GM18505 (cell line): ENCODE results near the gene EXOC3L2.
"Not testable (repeated sequence)": the region's sequence is repeated elsewhere in the genome, so short reads cannot be mapped to it uniquely, and the experiment has no call there.

Experiments
- ATAC-seq: cut with Tn5 transposase; IDR thresholded peaks from one replicate; pipeline ENCODE4 v1.9.1; 2021; ENCODE audit not compliant: unreplicated experiment
- POLR2A ChIP-seq: IDR thresholded peaks from 4 replicates; pipeline ENCODE4 v1.6.1; 2011; ENCODE audit warnings: borderline replicate concordance; ENCODE audit not compliant: insufficient read depth, insufficient read length; ENCODE audit errors: extremely low read depth

Gene EXOC3L2

DNA sequence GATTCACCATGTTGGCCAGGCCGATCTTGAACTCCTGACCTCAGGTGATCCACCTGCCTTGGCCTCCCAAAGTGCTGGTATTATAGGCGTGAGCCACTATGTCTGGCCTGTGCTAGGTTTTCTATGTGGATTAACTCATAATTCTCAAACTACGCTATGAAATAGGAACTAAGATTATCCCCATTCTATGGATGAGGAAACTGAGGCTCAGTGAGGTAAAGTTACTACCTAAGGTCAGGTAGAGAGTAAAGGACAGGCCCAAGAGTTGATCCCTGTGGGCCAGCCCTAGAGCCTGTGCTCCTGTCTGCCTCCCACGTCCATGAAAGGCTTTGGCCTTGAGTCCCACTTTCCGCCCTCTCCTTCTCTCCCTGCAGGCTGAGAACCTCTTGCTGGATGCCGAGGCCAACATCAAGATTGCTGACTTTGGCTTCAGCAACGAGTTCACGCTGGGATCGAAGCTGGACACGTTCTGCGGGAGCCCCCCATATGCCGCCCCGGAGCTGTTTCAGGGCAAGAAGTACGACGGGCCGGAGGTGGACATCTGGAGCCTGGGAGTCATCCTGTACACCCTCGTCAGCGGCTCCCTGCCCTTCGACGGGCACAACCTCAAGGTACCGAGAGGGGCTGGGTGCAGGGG lies 26.0 kb upstream of the EXOC3L2 start:
- ATAC-seq, result no peak
- no peak for TF ChIP-seq POLR2A

DNA sequence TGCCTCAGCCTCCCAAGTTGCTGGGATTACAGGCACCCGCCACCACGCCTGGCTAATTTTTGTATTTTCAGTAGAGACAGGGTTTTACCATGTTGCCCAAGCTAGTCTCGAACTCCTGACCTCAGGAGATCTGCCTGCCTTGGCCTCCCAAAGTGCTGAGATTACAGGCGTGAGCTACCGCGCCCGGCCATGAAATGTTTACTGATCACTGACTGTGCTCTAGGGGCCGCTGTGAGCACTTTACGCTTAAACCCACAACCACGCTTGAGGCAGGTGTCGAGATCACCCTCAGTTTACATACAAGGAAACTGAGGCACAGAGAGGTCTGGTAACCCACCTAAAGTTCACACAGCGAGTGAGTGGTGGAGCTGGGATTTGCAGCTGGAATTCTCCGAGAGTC lies 24.7 kb upstream of the EXOC3L2 start:
- ATAC-seq, result not testable (repeated sequence)

DNA sequence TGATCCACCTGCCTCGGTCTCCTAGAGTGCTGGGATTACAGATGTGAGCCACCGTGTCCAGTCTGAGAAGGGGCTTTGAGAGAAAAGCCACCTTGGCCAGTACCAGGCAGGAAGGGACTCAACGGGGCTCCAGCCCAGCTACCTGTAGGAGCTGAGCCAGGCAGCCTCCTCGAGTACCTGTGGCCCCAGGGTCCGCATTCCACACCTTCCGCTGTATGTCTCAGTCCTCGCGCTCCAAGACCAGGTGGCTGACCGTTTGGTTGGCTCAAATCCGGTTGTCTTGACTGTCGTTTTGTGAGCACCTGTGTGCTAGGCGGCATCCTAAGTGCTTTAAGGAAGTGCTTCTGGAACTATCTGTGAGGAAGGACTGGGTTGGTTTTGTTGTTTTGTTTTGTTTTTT lies 22.1 kb upstream of the EXOC3L2 start:
- no peak for TF ChIP-seq POLR2A
- ATAC-seq, result no peak

DNA sequence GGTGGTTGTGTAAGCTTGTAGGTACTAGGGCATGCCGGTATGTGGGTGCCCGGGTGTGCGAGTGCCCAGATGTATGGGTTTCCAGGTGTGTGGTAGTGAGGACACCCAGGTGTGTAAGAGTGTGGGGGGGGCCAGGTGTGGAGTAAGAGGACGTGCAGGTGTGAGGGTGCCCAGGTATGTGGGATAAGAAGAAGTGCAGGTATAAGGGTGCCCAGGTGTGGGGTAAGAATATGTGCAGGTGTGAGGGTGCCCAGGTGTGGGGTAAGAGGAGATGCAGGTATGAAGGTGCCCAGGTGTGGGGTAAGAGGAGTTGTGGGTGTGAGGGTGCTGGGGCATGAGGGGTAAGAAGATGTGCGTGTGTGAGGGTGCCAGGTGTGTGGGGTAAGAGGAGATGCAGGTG lies 20.2 kb upstream of the EXOC3L2 start:
- no peak for TF ChIP-seq POLR2A
- ATAC-seq, result no peak

DNA sequence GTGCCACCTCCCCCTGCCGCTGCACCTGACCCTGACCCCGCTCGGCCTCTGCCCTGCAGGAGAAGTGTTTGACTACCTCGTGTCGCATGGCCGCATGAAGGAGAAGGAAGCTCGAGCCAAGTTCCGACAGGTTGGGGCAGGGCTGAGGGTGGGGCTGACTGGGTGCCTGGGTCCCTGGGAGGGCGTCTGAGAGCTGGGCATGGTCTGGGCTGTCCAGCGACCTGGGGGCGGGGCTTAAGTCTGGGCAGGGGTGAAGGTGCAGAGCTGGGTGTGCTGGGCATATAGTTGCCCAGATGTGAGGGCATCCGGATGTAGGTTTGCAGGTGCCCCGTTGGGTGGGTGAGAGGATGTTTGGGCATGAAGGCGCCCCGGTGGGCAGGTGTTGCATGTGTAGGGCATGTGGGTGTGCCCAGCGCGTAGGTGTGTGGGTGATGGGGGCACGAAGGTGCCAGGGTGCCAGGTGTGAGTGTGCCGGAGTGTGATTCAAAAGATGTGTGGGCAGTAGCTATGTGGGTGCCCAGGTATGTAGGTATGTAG lies 19.6 kb upstream of the EXOC3L2 start:
- no peak for ATAC-seq
- no peak for TF ChIP-seq POLR2A

DNA sequence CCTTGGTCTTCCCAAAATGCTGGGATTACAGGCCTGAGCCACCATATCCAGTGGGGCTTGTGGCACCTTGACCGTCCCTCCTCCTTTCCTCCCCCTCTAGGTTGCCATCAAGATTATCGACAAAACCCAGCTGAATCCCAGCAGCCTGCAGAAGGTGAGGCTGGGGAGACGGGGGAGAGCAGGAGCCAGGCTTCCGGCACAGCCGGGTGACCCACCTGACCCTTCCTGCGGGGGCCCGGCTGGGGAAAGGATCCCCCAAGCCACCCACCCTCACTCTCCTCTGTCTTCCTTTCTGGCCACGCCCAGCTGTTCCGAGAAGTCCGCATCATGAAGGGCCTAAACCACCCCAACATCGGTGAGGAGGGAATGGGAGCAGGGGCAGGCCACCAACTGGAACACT lies 17.8 kb upstream of the EXOC3L2 start:
- ATAC-seq, result no peak
- TF ChIP-seq POLR2A, result no peak

DNA sequence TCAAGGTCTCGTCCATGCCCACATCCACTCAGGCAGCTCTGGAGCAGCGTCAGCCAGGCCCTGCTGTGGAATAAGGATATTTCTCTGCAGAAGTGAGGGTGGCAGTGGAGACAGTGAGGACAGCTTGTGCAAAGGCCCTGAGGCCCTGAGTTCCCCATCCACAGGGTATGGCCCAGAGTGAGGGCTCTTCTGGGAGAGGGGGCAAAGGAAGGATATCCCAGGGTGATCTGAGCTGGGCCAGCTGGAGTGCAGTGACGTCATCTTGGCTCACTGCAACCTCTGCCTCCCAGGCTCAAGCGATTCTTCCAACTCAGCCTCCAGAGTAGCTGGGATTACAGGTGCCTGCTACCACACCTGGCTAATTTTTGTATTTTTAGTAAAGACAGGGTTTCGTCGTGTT lies 17.4 kb upstream of the EXOC3L2 start:
- TF ChIP-seq POLR2A, result no peak
- ATAC-seq, result no peak

DNA sequence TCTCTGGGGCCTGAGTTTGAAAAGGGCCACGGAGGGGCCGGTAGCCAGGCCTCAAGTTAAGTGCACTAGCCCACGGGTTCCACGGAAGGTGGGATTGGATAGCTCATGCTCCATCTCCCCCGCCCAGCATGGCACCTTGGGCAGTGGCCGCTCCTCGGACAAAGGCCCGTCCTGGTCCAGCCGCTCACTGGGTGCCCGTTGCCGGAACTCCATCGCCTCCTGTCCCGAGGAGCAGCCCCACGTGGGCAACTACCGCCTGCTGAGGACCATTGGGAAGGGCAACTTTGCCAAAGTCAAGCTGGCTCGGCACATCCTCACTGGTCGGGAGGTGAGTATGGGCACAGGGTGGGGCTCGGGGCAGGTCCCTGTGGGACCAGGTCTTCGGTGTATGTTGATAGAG lies 13.7 kb upstream of the EXOC3L2 start:
- no peak for TF ChIP-seq POLR2A
- no peak for ATAC-seq

DNA sequence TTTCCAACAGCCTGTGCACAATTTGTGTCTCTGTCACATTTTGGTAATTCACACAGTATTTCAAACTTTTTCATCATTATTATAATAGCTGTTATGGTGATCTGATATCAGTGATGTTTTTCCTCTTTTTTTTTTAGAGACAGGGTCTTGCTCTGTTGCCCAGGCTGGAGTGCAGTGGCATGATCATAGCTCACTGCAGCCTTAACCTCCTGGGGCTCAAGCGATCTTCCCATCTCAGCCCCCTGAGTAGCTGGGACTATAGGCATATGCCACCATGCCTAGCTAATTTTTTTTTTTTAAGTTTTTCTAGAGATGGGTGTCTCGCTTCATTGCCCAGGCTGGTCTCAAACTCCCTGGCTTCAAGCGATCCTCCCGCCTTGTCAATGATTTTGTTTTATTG lies 11.6 kb upstream of the EXOC3L2 start:
- TF ChIP-seq POLR2A, result no peak
- no peak for ATAC-seq

DNA sequence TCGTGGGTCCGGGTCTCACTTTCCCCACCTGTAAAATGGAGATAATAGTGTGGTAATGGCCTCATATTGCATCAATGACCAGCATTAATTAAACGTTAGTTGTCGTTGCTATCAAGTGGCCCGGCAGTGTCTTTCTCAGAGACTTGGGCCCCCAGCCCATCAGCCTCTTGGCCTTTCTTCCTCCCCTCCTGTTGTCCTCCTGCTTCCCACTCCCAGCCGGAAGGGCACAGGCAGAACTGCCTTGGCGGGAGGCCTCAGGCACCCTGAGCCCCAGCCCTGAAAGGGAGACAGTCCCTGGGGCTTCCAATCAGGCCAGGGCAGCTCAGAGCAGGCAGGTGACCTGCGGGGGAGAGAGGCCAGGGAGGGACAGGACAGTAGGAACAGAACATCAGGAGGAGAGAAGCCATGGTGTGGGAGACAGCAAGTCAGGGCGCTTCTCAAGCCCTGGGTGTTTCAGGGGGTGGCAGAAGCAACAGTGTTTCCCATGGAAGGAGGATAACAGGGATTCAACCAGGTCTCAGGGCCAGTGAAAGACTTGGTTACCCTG lies 10.5 kb upstream of the EXOC3L2 start:
- no peak for TF ChIP-seq POLR2A
- ATAC-seq, result no peak

DNA sequence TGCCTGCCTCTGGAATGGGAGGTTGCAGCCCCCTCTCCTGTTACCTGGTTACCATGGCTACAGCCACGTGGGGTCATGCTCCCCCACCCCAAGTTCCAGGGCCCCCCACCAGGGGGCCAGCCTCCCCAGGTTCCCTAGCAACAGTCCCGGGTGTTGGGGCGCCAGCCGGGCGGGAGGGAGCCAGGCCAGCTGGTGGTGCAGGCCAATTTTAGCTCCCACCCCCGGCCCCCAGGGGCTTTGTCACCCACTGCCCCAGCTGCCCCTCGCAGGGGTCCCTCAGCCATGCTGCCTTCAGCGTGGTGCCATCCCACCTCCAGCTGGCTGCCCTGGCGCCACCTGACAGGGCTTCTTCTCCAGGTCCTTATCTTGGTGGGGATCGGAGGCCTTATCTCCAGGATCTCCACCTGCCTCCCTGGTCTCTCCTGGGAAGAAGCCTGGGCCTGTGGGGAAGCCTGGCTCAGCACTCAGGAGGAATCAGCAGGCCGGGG lies 8.9 kb upstream of the EXOC3L2 start:
- ATAC-seq, result no peak
- TF ChIP-seq POLR2A, result no peak

DNA sequence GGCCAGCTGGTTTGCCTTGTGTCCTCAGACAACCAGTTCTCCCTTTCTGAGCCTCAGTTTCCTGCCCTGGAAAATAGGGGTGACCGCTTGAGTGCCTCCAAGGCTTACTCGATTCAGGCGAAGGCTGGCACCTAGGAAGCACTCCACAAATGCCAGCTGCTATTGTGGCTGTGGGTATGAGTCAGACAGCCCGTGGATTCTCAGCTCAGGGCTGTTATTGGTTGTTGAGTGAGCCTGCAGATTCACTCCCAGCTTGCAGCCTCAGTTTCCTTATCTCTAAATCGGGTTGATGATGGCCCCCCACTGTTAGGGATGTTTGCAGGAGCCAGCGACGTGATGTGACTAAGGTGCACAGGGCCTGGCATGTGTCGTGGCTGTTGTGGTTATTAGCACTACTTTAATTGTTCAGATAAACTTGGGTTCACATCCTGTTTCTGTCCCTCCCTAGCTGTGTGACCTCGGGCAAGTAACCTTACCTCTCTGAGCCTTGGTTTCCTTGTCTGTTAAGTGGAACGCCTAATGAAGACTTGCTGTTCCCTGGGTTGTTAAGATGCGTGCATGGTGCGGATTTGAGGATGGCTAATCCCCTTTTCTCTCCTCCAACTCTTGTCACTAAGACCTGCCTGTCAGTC lies 8.3 kb upstream of the EXOC3L2 start:
- ATAC-seq, result no peak
- TF ChIP-seq POLR2A, result no peak

DNA sequence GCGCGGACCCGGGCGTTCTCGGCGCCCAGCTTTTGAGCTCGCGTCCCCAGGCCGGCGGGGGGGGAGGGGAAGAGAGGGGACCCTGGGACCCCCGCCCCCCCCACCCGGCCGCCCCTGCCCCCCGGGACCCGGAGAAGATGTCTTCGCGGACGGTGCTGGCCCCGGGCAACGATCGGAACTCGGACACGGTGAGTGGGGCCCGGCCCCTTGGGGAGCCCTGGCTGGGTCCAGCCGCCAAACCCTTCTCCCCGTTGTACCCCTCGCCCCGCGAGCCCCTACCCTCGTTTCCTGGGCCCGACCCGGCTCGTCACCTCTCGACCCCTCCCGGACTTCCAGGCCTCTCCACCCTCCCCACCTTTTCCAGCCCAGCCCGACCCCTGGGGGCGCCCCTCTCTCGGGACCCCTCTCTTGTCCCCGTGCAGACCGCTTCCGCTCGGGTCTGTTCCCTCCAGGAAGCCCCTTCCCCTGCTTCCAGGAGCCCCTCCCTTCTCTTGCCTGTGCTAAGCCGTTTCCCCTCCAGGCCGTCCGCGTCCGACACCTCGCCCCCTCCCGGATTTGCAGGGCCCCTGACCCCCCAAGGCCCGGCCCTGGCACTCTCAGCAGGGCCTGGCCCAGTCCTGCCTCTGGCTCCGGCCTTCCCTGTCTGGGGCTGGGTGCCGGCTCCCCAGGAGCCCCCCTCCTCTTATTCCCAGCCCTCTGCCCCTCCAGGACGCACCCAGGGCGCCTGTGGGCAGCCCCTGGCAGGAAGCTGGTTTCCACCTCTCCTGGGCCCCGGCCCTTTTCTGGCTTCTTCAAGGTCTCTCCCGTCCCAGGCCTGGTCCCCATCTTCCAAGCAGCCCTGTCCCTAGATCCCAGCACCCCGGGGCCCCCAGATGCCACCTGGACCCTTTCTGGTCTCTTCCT lies 6.5 kb upstream of the EXOC3L2 start:
- TF ChIP-seq POLR2A, result no peak
- ATAC-seq, result no peak
